Nephron progenitor cell (in vitro differentiated cells): Measurements from ENCODE around the gene C4BPB.

Experiments used
- DNase-seq: peaks from one replicate; pipeline ENCODE4 v3.0.0; 2021
- H3K27ac Mint-ChIP-seq: 2 replicates; pipeline ENCODE4 v1.8.0; 2021; ENCODE audit warnings: mild to moderate bottlenecking, moderate library complexity, mixed read lengths
- H3K27me3 Mint-ChIP-seq: 2 replicates; pipeline ENCODE4 v1.8.0; 2021; ENCODE audit warnings: mild to moderate bottlenecking, low read depth, mixed read lengths; ENCODE audit not compliant: poor library complexity
- H3K36me3 Mint-ChIP-seq: 2 replicates; pipeline ENCODE4 v1.8.0; 2021; ENCODE audit warnings: low read depth, mixed read lengths
- H3K4me1 Mint-ChIP-seq: 2 replicates; pipeline ENCODE4 v1.8.0; 2021; ENCODE audit warnings: mixed read lengths
- H3K4me3 Mint-ChIP-seq: 2 replicates; pipeline ENCODE4 v1.8.0; 2021; ENCODE audit warnings: mild to moderate bottlenecking, moderate library complexity, mixed read lengths
- H3K9me3 Mint-ChIP-seq: 2 replicates; pipeline ENCODE4 v1.8.0; 2021; ENCODE audit warnings: mild to moderate bottlenecking, moderate library complexity, mixed read lengths
- TF ChIP-seq, protein P1 (sequence below): fragments of 200-600 bp; sonication (generic); IDR thresholded peaks from 2 replicates; pipeline ENCODE4 v1.5.0; 2021; ENCODE audit warnings: antibody characterized with exemption

Gene C4BPB

GRCh38 chr1:207128336-207128921, 39.8 kb downstream of the C4BPB start:
- H3K4me1 Mint-ChIP-seq = no peaks in the 10 kb centered on the region
- H3K27me3 Mint-ChIP-seq = no peaks in the 10 kb centered on the region
- H3K4me3 Mint-ChIP-seq = no peak overlapping the region
- H3K36me3 Mint-ChIP-seq = peaks cover 19% of the 10 kb centered on the region
- TF ChIP-seq, protein P1, sequence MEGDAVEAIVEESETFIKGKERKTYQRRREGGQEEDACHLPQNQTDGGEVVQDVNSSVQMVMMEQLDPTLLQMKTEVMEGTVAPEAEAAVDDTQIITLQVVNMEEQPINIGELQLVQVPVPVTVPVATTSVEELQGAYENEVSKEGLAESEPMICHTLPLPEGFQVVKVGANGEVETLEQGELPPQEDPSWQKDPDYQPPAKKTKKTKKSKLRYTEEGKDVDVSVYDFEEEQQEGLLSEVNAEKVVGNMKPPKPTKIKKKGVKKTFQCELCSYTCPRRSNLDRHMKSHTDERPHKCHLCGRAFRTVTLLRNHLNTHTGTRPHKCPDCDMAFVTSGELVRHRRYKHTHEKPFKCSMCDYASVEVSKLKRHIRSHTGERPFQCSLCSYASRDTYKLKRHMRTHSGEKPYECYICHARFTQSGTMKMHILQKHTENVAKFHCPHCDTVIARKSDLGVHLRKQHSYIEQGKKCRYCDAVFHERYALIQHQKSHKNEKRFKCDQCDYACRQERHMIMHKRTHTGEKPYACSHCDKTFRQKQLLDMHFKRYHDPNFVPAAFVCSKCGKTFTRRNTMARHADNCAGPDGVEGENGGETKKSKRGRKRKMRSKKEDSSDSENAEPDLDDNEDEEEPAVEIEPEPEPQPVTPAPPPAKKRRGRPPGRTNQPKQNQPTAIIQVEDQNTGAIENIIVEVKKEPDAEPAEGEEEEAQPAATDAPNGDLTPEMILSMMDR = no peak
- peaks cover 48% of the 10 kb centered on the region for H3K9me3 Mint-ChIP-seq
- no peak overlapping the region for H3K27ac Mint-ChIP-seq
- no peak for DNase-seq

- H3K4me1 Mint-ChIP-seq = no peaks in the 10 kb centered on the region
- DNase-seq = no peak
Observed at GRCh38 chr1:207129053-207129452, 40.4 kb downstream of the C4BPB start.

GRCh38 chr1:207130252-207131036, 41.8 kb downstream of the C4BPB start:
- no peaks in the 10 kb centered on the region for H3K4me1 Mint-ChIP-seq
- H3K9me3 Mint-ChIP-seq = peaks cover 40% of the 10 kb centered on the region
- DNase-seq = no peak
- H3K27ac Mint-ChIP-seq = no peak overlapping the region
- H3K36me3 Mint-ChIP-seq = peaks cover 19% of the 10 kb centered on the region
- no peak overlapping the region for H3K4me3 Mint-ChIP-seq
- H3K27me3 Mint-ChIP-seq = no peaks in the 10 kb centered on the region
- TF ChIP-seq, protein P1 = no peak

More at GRCh38 chr1:207129053-207129452, 40.4 kb downstream of the C4BPB start:
- peaks cover 48% of the 10 kb centered on the region for H3K9me3 Mint-ChIP-seq
- TF ChIP-seq, protein P1 = no peak
- H3K36me3 Mint-ChIP-seq = peaks cover 19% of the 10 kb centered on the region
- H3K27ac Mint-ChIP-seq = no peak overlapping the region
- H3K27me3 Mint-ChIP-seq = no peaks in the 10 kb centered on the region
- H3K4me3 Mint-ChIP-seq = no peak overlapping the region

- Mint-ChIP-seq H3K4me1 (no peaks in the 10 kb centered on the region), H3K27me3 (peaks cover 3% of the 10 kb centered on the region), H3K27ac (no peak overlapping the region), H3K9me3 (peaks cover 38% of the 10 kb centered on the region), H3K36me3 (peaks cover 19% of the 10 kb centered on the region), H3K4me3 (no peak overlapping the region)
- TF ChIP-seq, protein P1 = no peak
- no peak for DNase-seq
Observed at GRCh38 chr1:207131163-207131562, 42.5 kb downstream of the C4BPB start.

DNA sequence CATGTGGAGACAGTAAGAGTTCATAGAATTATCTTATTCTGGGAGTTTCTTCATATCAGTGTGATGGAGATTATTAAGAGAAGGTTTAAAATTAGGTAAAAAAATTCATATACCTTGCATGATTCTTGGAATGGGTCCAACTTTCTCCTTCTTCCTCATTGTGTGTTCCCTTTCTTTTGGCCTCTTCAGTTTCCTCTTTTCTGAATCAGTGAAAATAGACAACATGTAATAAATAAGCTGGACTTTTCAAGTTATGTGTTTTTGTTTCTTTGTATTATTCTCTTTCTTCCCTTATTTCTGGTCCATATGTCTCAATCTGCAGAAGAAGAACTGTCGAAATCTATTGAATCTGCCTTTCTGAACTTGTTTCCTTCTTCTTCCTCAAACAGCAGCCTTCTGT, 45.9 kb downstream of the C4BPB start:
- H3K4me1 Mint-ChIP-seq = no peaks in the 10 kb centered on the region
- TF ChIP-seq, protein P1 = no peak
- peaks cover 4% of the 10 kb centered on the region for H3K36me3 Mint-ChIP-seq
- H3K27me3 Mint-ChIP-seq = peaks cover 10% of the 10 kb centered on the region
- no peak for DNase-seq
- H3K4me3 Mint-ChIP-seq = no peak overlapping the region
- no peak overlapping the region for H3K27ac Mint-ChIP-seq
- peaks cover 13% of the 10 kb centered on the region for H3K9me3 Mint-ChIP-seq
